GM18909 (cell line): ENCODE data around the gene LMO7.
"Not testable (repeated sequence)": the region's sequence is repeated elsewhere in the genome, so short reads cannot be mapped to it uniquely, and the experiment has no call there.

Experiments
- ATAC-seq: cut with Tn5 transposase; IDR thresholded peaks from one replicate; pipeline ENCODE4 v1.9.1; 2021; ENCODE audit warnings: mild to moderate bottlenecking; ENCODE audit not compliant: unreplicated experiment, poor library complexity

LMO7 gene

DNA sequence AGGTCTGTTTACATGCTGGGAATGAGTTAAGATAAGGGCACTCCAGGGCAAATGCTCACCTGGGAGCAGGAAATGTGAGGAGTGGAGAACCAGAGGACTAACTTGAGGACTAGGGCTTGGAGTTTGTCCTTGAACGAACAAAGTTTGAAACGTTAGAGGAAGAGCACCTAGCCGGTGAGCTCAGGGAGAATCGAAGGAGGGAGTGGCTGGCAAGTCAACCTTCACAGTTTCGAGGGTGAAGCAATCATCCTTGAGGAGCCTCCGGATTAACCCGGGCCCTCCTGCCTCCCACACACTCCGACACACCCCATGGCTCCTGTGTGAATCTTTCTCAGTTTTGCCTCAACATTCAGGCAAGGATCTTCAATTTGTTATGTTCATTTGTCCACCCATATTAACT is 58.6 kb downstream of the LMO7 start:
- no peak for ATAC-seq

DNA sequence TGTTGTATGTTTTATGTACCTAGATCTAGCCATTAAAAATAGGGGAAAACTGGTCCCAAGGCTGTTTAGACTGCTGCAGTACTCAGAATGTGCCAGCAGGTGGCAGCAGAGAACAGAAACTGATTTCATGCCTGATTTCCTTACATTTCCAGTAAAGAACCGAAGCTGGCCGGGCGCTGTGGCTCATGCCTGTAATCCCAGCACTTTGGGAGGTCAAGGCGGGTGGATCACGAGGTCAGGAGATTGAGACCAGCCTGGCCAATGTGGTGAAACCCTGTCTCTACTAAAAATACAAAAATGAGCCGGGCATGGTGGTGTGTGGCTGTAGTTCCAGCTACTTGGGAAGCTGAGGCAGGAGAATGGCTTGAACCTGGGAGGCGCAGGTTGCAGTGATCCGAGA is 59.8 kb downstream of the LMO7 start:
- ATAC-seq, result peak; percentile 63

DNA sequence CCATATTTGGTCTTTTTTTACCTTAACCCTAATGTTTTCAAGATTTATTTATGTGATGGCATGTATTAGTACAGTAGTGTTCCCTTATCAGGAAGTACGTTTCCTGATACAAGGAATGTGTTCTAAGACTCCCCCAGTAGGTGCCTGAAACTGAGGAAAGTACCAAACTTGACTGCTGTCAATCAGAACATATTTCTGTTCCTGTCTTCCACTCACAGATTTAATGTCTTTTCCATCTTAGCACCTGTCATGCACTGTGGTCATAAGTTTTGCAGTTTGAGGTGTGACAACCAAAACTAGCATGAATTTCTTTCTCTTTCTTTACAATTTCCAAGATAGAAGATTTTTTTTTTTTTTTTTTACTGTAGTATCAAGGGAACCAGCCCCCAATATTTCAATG is 62.9 kb downstream of the LMO7 start:
- no peak for ATAC-seq

DNA sequence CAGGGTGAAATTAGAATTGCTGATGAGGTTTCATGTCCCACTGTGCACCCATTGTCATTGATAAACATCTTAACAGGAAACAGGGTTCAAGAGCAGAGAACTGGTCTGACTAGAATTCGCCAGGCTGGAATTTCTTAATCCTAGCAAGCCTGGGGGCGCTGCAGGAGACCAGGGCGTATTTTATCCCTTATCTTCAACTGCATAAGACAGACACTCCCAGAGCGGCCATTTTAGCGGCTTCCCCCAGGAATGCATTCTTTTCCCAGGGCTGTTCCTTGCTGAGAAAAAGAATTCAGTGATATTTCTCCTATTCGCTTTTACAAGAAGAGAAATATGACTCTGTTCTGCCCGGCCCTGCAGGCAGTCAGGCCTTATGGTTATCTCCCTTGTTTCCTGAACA is 63.6 kb downstream of the LMO7 start:
- not testable (repeated sequence) for ATAC-seq

- ATAC-seq, result no peak
Observed at GRCh38 chr13:75700552-75700951, 64.4 kb downstream of the LMO7 start.

GRCh38 chr13:75702476-75702875 is 66.3 kb downstream of the LMO7 start:
- no peak for ATAC-seq

DNA sequence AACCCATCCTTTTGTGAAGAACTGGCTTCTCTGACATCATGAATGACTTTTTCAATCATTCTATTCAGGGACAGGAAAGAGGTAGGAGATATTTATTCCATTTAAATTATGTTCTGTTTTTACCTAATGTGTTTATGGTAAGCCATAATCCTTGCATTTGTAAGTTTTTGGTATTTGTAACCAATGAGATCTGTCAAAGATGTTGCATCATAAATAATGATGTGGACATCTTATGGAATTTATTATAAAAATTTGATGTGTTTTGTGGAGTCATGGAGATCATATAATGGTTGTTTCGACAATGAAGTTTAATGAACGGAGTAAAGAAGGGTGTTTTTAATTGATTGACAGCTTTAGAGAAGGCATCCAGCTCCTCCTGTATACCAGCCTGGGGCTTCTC is 67.6 kb downstream of the LMO7 start:
- ATAC-seq, result no peak

- ATAC-seq, result no peak
Observed at GRCh38 chr13:75704194-75704926, 68.2 kb downstream of the LMO7 start.

DNA sequence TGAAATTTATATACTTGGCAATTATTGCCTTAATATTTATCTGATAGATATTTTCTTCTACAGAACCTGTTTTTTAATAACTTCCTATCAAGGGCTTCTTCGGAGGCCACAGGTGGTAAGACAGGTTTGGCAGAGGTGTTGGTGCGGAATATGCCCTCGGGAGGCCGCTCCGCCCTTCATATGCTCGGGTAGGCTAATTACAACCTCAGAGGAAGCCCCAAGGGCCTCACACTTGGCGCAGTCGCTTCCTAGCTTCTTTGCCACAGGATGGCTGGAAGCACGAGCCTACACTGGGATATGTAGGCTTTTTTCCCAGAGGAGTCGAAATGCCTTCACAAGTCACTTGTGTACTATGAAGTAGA is 68.8 kb downstream of the LMO7 start:
- no peak for ATAC-seq

DNA sequence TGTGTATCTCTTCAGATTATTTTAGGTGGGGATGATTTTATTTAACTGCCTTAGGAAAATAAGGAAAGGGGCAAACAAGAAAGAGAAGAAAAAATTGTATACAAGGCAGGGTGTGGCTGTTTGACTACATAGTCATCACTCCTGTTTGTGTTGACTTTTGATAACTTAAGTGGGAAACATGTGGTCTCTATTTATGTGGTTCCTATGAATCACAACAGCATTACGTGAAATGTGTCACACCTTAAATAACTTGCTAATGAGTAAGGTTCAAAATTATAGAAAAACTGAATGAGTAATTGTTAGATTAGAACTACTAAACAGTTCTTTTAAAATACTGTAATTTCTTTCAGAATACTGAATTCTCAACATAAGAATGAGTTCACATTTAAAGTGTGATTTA is 69.3 kb downstream of the LMO7 start:
- no peak for ATAC-seq

GRCh38 chr13:75705908-75706307 is 69.8 kb downstream of the LMO7 start:
- no peak for ATAC-seq

- no peak for ATAC-seq
Observed at GRCh38 chr13:75713852-75714251, 77.7 kb downstream of the LMO7 start.

- peak; percentile 77 for ATAC-seq
Observed at GRCh38 chr13:75715601-75716523, 79.7 kb downstream of the LMO7 start.

- no peak for ATAC-seq
Observed at GRCh38 chr13:75717525-75717924, 81.4 kb downstream of the LMO7 start.

DNA sequence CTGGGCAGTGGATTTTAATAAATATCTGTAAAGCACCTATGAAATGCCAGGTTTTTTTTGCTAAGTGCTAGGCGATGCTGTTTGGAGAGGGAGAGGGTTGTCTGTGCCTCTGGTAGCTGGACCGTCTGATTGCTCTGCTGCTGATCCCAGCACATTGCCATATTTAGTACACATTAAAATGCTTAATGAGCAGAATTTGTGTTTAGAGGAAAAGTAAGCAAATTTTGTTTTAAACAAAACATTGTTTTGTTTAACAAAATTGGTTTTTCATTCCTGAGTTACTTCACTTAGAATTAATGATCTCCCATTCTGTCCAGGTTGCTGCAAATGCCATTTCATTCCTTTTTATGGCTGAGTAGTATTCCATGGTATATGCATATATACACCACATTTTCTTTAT is 85.2 kb downstream of the LMO7 start:
- ATAC-seq, result no peak

- no peak for ATAC-seq
Observed at GRCh38 chr13:75723901-75724300, 87.8 kb downstream of the LMO7 start.

DNA sequence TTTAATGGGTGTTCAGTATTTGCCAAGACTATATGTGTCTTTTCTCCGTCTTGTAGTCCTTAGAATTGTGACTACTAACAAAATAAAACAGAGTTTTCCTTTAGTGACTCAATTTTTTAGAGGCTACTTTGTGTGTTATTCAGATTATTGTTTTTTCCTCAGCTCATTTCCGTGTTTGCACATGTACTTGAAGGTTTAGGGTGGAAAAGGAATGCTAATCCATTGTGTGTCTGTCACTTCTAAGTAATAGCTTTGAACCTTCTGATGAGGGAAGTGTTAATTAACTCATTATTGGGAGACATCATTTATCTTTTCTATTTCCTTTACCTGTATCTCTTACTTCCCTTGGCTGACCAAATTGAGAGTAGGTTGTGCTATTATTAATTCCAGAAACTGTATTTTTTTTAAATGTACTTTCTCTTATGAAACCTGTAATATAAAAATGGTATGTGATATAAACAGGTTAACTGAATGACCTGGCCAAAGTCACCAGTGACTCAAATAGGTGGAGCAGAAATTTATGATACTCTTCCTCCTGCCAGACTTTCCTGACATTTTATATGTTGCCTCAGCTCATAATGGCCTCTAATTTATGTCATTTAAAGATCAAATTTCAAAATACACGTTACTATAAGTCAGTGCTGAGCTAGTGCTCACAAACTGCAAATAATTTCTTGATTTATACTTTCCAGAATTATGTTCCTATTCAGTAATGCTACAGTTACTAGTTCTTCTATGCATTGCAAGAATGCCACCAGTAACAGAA is 88.8 kb downstream of the LMO7 start:
- ATAC-seq, result no peak

GRCh38 chr13:75725736-75726135 is 89.6 kb downstream of the LMO7 start:
- ATAC-seq, result no peak

DNA sequence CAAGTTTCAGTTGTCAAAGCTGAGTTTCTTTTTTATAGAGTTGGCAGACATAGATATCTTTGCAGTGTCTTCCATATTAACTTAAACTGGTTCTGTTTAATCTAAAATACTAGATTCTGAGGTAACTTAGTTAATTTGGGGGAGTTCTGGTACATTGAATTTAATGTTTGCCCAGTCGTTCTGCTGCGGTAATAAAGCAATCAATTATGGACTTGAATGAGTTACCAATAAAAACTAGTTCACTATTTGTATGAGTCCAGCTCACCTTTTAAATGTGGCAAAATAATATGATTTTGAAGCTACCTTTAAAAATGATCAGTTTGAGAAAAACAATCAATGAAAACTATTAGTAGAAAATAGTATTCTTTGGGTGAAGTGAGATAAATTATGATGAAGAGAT is 90.2 kb downstream of the LMO7 start:
- ATAC-seq, result no peak

DNA sequence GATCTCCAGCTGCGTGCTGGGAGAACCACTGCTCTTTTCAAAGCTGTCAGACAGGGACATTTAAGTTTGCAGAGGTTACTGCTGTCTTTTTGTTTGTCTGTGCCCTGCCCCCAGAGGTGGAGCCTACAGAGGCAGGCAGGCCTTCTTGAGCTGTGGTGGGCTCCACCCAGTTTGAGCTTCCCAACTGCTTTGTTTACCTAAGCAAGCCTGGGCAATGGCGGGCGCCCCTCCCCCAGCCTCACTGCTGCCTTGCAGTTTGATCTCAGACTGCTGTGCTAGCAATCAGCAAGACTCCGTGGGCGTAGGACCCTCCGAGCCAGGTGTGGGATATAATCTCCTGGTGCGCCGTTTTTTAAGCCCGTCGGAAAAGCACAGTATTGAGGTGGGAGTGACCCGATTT is 97.0 kb downstream of the LMO7 start:
- not testable (repeated sequence) for ATAC-seq

GRCh38 chr13:75736173-75736572 is 100.0 kb downstream of the LMO7 start:
- no peak for ATAC-seq
